GM10266 (cell line): Measurements from ENCODE around the gene CHP2.

Experiments
- DNase-seq: peaks from one replicate; pipeline ENCODE4 v3.0.0; 2012; ENCODE audit errors: extremely low spot score
- CTCF ChIP-seq: IDR thresholded peaks from 2 replicates; pipeline ENCODE4 v1.5.1; 2012; ENCODE audit warnings: mild to moderate bottlenecking, low read depth; ENCODE audit not compliant: control insufficient read depth, insufficient read depth; ENCODE audit errors: missing control alignments

The CHP2 gene

DNA sequence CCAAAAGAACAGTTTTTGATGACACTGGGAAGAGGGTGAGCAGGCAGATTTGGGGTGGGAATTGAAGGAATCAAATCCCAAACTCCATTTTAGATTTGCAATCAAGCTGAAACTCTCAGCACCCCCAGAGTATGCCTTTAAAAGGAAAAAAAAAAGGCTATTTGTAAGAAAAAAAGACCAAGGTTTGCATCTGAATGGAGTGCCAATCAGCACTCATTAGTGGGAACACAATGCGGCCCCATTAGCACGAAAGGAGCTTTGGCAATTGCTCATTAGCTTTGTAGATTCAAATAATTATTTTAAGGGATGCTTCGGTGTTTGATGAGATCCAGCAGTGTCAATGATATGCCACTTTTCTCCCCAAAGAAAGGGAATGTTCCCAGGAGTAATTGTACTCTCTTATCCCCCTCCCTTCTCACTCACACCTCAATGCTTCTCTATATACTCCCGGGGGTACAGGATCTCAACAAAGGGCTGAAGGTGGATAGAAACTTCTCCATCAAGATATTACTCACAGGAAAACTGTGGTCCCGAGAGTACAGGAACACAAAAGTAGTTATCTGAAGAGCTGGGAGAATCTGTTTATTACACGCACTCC lies 32.2 kb downstream of the CHP2 start:
- TF ChIP-seq CTCF, result no peak
- no peak for DNase-seq

DNA sequence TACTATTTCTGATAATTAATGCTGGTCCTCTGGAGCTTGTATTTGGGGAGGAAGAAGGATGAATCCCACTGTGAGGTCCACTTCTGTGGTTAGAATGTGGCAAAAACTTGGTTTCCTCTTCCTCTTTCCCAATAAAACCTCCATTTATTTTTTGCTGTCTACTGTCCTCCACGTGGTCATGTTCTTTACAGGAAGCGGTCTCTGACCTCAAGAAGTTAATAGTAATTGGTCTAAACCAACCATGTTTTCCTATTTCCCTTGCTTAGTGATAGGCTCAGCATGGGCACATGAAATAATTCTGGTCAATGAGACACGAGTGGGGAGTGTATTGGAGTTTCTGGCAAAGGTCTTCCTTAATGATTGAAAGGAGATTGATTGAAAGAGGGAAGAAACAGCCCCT lies 33.9 kb downstream of the CHP2 start:
- no peak for TF ChIP-seq CTCF
- no peak for DNase-seq

DNA sequence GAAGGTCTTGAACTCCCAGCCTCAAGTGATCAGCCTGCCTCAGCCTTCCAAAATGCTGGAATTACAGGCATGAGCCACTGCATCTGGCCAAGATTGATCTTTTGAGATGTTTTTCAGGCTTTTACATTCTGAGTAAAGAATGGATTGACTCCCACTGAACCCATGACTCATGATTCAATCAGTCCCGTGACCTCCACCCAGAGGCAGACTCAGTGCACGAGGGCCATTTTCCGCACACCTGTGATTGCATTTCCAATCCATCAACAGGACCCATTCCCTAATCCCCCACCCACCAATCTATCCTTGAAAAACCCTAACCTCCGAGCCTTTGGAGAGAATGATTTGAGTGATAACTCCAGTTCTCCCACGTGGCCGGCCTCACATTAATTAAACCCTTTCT lies 40.6 kb downstream of the CHP2 start:
- DNase-seq, result no peak

GRCh38 chr16:23796941-23797340 lies 42.1 kb downstream of the CHP2 start:
- no peak for DNase-seq
- no peak for TF ChIP-seq CTCF

More for the DNA sequence above, 40.6 kb downstream of the CHP2 start:
- no peak for TF ChIP-seq CTCF

GRCh38 chr16:23801378-23801777 lies 46.6 kb downstream of the CHP2 start:
- DNase-seq, result peak; percentile 66
- TF ChIP-seq CTCF, result peak; percentile 91

GRCh38 chr16:23802776-23803175 lies 48.0 kb downstream of the CHP2 start:
- no peak for TF ChIP-seq CTCF
- no peak for DNase-seq

- peak; percentile 77 for DNase-seq
- peak; percentile 88 for TF ChIP-seq CTCF
These were observed 48.8 kb downstream of the CHP2 start for GRCh38 chr16:23803591-23804123.
